ENCODE measurements around the gene NMT1. TPM values are rescaled to one million over a fixed set of nuclear protein-coding genes. Genes with fewer than 3 reads are reported as not detected.
A peak's percentile ranks its signal among the peaks of the same experiment; 100 is the strongest.
"Not testable (repeated sequence)": the region's sequence is repeated elsewhere in the genome, so short reads cannot be mapped to it uniquely, and the experiment has no call there.

Gene NMT1
- total RNA-seq, 6 donors from 2014 or later, result 55.1 to 132 (median 92.3) TPM

DNA sequence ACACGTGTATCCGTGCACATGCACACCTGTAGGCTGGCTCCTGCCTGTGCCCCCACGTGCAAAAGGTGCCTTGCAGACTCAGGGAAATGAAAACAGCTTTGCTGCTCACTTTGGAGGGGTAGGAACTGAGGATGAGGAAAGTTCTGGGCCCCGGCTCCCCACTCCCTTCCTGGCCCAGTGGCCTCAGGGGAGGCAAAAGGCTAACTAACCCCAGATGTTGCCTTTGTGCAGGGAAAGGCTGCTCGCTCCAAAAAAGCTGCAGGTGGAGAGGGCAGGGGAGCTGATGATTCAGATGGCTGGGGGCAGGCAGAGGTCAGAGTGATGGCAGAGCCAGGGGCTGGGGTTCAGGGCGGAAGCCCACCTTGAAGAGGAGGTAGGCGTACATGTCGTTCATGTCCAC lies 58.8 kb downstream of the NMT1 start:
- H3K36me3 ChIP-seq, result peaks cover 0 to 42% (median 7%) of the 10 kb centered on the region in 4 donors
- no peak overlapping the region for H3K4me3 ChIP-seq
- no peaks in the 10 kb centered on the region for H3K27me3 ChIP-seq
- TF ChIP-seq POLR2A (IDR thresholded peaks at IDR 0.05), result no peak
- TF ChIP-seq POLR2AphosphoS5 (IDR thresholded peaks at IDR 0.05), result no peak
- TF ChIP-seq CTCF (IDR thresholded peaks at IDR 0.05), result no peak
- TF ChIP-seq EP300 (IDR thresholded peaks at IDR 0.05), result no peak
- no peak for ATAC-seq (ENCODE audit: low FRiP score in 2 of 2)
- WGBS, 2 donors, result 84 to 92% methylated on average over 8 of the region's 8 CpGs
- peaks cover 18 to 30% (median 23%) of the 10 kb centered on the region in 4 donors for H3K4me1 ChIP-seq
- H3K9me3 ChIP-seq, result no peaks in the 10 kb centered on the region
- DNase-seq, result no peak
- no peak overlapping the region for H3K27ac ChIP-seq

DNA sequence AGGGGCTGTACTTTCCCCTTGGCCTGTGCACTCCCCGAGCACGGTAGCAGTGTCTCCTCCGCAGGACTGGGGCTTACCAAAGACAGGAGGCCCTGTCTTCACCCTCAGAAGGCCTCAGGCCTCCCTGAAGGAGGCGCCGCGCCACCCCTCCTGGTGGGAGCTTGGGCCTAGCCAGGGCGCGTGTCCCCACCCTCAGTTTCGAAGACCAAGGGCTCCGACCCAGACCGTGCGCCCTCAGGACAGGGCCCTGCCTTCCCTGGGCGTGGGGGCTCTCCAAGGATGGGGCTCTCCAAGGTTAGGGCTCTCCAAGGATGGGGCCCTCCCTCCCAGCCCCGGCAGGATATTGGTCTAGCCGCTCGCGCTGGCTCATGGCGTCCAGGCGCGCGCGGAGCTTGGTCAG lies 59.4 kb downstream of the NMT1 start:
- 88% methylated on average over 18 of the region's 22 CpGs; no CpG with 5 or more reads in 1 of the 2 donors for WGBS, 2 donors
- Histone ChIP-seq H3K27ac (no peak overlapping the region), H3K4me3 (no peak overlapping the region), H3K36me3 (peaks cover 0 to 42% (median 7%) of the 10 kb centered on the region in 4 donors), H3K9me3 (no peaks in the 10 kb centered on the region), H3K27me3 (no peaks in the 10 kb centered on the region), H3K4me1 (peaks cover 18 to 30% (median 23%) of the 10 kb centered on the region in 4 donors)
- no peak for TF ChIP-seq POLR2AphosphoS5 (IDR thresholded peaks at IDR 0.05)
- DNase-seq (no peak), ATAC-seq (ENCODE audit: low FRiP score in 2 of 2) (no peak)

- H3K27me3 ChIP-seq, result no peaks in the 10 kb centered on the region
- 68 to 78% methylated on average over 7 to 11 of the region's 45 CpGs for WGBS, 2 donors
These were observed 59.9 kb downstream of the NMT1 start for GRCh38 chr17:45121055-45121454.

DNA sequence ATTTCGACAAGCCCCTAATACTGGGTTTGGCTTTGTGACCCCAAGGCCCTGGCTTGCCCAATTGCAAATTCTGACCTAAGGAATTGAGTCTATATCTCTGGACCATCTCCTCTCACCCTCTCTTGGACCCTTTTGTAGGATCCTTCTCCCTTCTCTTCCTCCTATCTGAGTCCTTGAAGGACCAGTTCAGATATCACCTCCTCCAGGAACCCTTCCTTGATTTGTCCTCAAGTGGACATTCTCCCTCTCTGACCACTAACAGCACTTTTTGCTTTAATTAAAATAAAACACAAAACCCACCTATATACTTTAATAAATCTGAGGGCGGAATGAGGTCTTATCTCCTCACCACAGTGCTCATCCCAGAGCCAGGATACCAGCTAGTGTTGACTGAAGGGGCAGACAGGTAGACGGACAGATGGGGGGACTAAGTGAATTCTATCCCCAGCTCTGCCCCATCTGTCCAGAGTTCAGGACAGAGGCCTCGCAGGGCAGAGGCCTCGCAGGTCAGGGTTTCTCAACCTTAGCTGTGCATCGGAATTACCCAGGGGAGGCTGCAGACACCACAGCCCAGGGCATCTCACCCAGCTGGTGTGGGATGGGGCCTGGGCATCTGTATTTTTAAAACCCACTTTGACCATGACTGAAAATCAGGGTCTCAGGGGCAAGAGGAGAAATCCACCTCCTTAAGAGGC lies 62.1 kb downstream of the NMT1 start:
- Histone ChIP-seq H3K27ac (peak overlapping the region in 2 of 4 donors; percentile 59 to 74), H3K27me3 (no peaks in the 10 kb centered on the region), H3K4me3 (no peak overlapping the region), H3K9me3 (no peaks in the 10 kb centered on the region), H3K4me1 (peaks cover 32 to 47% (median 39%) of the 10 kb centered on the region in 4 donors), H3K36me3 (peaks cover 0 to 29% (median 4%) of the 10 kb centered on the region in 4 donors)
- TF ChIP-seq POLR2A (IDR thresholded peaks at IDR 0.05) (no peak), CTCF (IDR thresholded peaks at IDR 0.05) (no peak), EP300 (IDR thresholded peaks at IDR 0.05) (no peak), POLR2AphosphoS5 (IDR thresholded peaks at IDR 0.05) (no peak)
- DNase-seq (no peak), ATAC-seq (ENCODE audit: low FRiP score in 2 of 2) (no peak)
- 94 to 95% methylated on average over 6 of the region's 6 CpGs for WGBS, 2 donors

More at GRCh38 chr17:45121055-45121454, 59.9 kb downstream of the NMT1 start:
- Histone ChIP-seq H3K4me1 (peaks cover 18 to 30% (median 25%) of the 10 kb centered on the region in 4 donors), H3K4me3 (no peak overlapping the region), H3K27ac (no peak overlapping the region), H3K36me3 (peaks cover 0 to 37% (median 7%) of the 10 kb centered on the region in 4 donors), H3K9me3 (no peaks in the 10 kb centered on the region)
- ATAC-seq (ENCODE audit: low FRiP score in 2 of 2) (no peak), DNase-seq (peak in 1 of 2 donors; percentile 84)
- TF ChIP-seq CTCF (IDR thresholded peaks at IDR 0.05), result no peak
- no peak for TF ChIP-seq POLR2AphosphoS5 (IDR thresholded peaks at IDR 0.05)
- TF ChIP-seq POLR2A (IDR thresholded peaks at IDR 0.05), result no peak
- TF ChIP-seq EP300 (IDR thresholded peaks at IDR 0.05), result no peak

GRCh38 chr17:45123930-45124796 lies 63.0 kb downstream of the NMT1 start:
- peaks cover 41 to 56% (median 47%) of the 10 kb centered on the region in 4 donors for H3K4me1 ChIP-seq
- WGBS, 2 donors, result 82% methylated on average over 8 to 9 of the region's 15 CpGs

GRCh38 chr17:45124797-45125122 lies 63.6 kb downstream of the NMT1 start:
- Histone ChIP-seq H3K27ac (peak overlapping the region; percentile 40 to 74 (median 62)), H3K36me3 (peaks cover 0 to 14% (median 3%) of the 10 kb centered on the region in 4 donors), H3K4me1 (peaks cover 47 to 59% (median 51%) of the 10 kb centered on the region in 4 donors)
- DNase-seq; H3K4me3 ChIP-seq; H3K9me3 ChIP-seq; ATAC-seq (ENCODE audit: low FRiP score in 2 of 2); H3K27me3 ChIP-seq: not testable (repeated sequence)
- WGBS, 2 donors, result 71 to 79% methylated on average over 5 of the region's 5 CpGs

More at GRCh38 chr17:45123930-45124796, 63.0 kb downstream of the NMT1 start:
- H3K9me3 ChIP-seq, result no peaks in the 10 kb centered on the region
- H3K27ac ChIP-seq, result peak overlapping the region; percentile 40 to 74 (median 62)
- H3K36me3 ChIP-seq, result peaks cover 0 to 20% (median 4%) of the 10 kb centered on the region in 4 donors
- ATAC-seq (ENCODE audit: low FRiP score in 2 of 2), result peak; percentile 74 to 88
- H3K27me3 ChIP-seq, result no peaks in the 10 kb centered on the region
- DNase-seq, result peak in 1 of 2 donors; percentile 69
- H3K4me3 ChIP-seq, result no peak overlapping the region
- TF ChIP-seq POLR2AphosphoS5 (IDR thresholded peaks at IDR 0.05) (peak in 1 of 2 donors; percentile 42), POLR2A (IDR thresholded peaks at IDR 0.05) (no peak)

All from upper lobe of left lung (tissue), 6 donors.